Tibial nerve (tissue), 4 donors: ENCODE results near the gene AKR1E2.

Experiments used
- EP300 ChIP-seq, 2 donors: sonication (generic); formaldehyde crosslinking; IDR thresholded peaks; one replicate each; pipeline ENCODE4 v1.6.1; 2017; ENCODE audit warnings: antibody characterized with exemption in 2 of 2, mild to moderate bottlenecking in 1 of 2
- POLR2A ChIP-seq, 2 donors: fragments of 450-650 bp; IDR thresholded peaks; one replicate each; pipeline ENCODE4 v1.6.1; 2017; ENCODE audit warnings: antibody characterized with exemption in 2 of 2, mild to moderate bottlenecking in 2 of 2, moderate library complexity in 2 of 2
- TF ChIP-seq, protein P1 (sequence below), 5 experiments: fragments of 200-600 bp in 3 of 5; fragments of 450-650 bp in 2 of 5; sonication (generic) in 3 of 5; IDR thresholded peaks; one replicate each; pipeline ENCODE4 v1.5.1; 2016 to 2019; ENCODE audit warnings: antibody characterized with exemption in 5 of 5, mild to moderate bottlenecking in 3 of 5, moderate library complexity in 2 of 5

DNA sequence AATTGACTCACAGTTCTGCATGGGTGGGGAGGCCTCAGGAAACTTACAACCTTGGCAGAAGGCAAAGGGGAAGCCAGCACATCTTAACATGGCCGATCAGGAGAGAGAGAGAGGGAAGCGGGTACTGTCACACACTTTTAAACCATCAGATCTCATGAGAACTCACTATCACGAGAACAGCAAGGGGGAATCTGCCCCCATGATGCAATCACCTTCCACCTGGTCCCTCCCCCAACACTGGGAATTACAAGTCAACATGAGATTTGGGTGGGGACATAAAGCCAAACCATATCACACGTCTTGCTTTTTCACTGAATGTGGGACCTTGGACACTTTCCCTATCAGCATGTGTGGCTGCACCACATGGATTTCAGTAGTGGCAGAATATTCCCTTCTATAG, 9.0 kb upstream of the AKR1E2 start:
- TF ChIP-seq, protein P1, sequence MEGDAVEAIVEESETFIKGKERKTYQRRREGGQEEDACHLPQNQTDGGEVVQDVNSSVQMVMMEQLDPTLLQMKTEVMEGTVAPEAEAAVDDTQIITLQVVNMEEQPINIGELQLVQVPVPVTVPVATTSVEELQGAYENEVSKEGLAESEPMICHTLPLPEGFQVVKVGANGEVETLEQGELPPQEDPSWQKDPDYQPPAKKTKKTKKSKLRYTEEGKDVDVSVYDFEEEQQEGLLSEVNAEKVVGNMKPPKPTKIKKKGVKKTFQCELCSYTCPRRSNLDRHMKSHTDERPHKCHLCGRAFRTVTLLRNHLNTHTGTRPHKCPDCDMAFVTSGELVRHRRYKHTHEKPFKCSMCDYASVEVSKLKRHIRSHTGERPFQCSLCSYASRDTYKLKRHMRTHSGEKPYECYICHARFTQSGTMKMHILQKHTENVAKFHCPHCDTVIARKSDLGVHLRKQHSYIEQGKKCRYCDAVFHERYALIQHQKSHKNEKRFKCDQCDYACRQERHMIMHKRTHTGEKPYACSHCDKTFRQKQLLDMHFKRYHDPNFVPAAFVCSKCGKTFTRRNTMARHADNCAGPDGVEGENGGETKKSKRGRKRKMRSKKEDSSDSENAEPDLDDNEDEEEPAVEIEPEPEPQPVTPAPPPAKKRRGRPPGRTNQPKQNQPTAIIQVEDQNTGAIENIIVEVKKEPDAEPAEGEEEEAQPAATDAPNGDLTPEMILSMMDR (IDR thresholded peaks at IDR 0.05): no peak
- TF ChIP-seq POLR2A (IDR thresholded peaks at IDR 0.05) (no peak), EP300 (IDR thresholded peaks at IDR 0.05) (no peak)
